ENCODE measurements around the gene FOXD4L6.
"Not testable (repeated sequence)": the region's sequence is repeated elsewhere in the genome, so short reads cannot be mapped to it uniquely, and the experiment has no call there.

Gene FOXD4L6

GRCh38 chr9:41128581-41128980 lies at the start of gene FOXD4L6:
Gene FOXD4L6, minus strand, starts transcription at chr9:41128681. Its CDS starts 298 bp downstream, at chr9:41128383.
- H3K4me3 ChIP-seq (ENCODE audit: low read depth, low read length): not testable (repeated sequence)

DNA sequence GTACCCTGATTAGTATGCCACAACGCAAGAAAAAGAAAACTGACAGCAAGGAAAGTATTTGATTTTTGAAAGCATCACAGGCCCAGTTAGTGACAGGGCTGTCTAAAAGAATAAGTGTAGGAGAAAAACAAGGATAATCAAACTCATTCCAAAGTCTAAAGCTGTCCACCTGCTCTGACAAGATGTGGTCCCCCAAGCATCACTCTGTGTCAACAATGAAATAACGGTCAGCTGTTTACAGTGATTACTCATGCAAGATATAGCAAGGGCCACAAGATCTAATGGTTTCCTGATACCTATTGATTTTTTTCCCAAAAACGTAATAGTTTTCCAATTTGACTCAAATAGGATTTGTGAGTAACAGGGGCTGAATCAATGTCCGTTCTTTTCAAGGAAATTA lies 46.5 kb upstream of the FOXD4L6 start:
- H3K4me3 ChIP-seq (ENCODE audit: low read depth, low read length): not testable (repeated sequence)

GRCh38 chr9:41150116-41150515 lies 21.6 kb upstream of the FOXD4L6 start:
- not testable (repeated sequence) for H3K4me3 ChIP-seq (ENCODE audit: low read depth, low read length)

DNA sequence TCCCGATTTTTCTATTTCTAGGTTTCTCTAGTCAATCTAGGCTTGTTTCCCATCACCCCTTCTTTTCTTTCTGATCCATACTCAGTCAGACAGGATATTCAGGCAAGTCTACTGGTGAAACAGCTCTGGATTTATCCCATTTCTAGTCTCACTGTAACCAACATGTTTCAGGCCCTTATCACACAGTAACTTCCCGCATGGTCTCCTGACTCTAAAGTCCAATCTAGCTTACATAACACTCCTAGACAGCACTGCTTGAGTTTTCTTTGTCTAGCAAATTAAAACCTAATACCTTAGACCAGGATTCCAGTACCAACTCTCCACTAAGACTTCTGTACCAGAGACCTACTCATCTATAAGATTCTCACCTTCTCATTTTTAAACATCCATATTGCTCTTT lies 13.4 kb upstream of the FOXD4L6 start:
- H3K4me3 ChIP-seq (ENCODE audit: low read depth, low read length): not testable (repeated sequence)

- H3K4me3 ChIP-seq (ENCODE audit: low read depth, low read length): not testable (repeated sequence)
These were observed 1.6 kb downstream of the FOXD4L6 start for GRCh38 chr9:41126746-41127446.

DNA sequence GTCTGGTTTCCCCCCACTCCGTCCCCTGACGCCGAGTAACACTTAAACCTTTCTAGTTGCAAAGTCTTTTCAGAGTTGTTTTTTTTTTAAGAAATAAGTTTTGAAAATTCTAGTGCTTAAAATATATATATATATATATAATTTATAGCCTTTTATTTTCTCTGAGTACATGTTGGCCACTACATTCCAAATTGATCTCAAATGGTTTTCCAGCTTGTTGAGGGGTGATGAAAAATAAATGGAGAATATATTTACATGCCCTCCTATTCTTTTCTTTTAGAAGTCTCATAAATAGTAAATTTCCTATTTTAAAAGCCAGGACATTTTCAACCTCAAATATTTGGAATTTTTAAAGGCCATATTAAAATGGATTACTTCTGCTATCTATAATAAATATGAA lies 2.5 kb downstream of the FOXD4L6 start:
- not testable (repeated sequence) for H3K4me3 ChIP-seq (ENCODE audit: low read depth, low read length)

GRCh38 chr9:41125109-41125658 lies 3.3 kb downstream of the FOXD4L6 start:
- H3K4me3 ChIP-seq (ENCODE audit: low read depth, low read length): not testable (repeated sequence)

GRCh38 chr9:41124250-41125108 lies 4.0 kb downstream of the FOXD4L6 start:
- H3K4me3 ChIP-seq (ENCODE audit: low read depth, low read length): not testable (repeated sequence)

GRCh38 chr9:41123812-41124211 lies 4.7 kb downstream of the FOXD4L6 start:
- not testable (repeated sequence) for H3K4me3 ChIP-seq (ENCODE audit: low read depth, low read length)

GRCh38 chr9:41123396-41123795 lies 5.1 kb downstream of the FOXD4L6 start:
- H3K4me3 ChIP-seq (ENCODE audit: low read depth, low read length): not testable (repeated sequence)

GRCh38 chr9:41120696-41121095 lies 7.8 kb downstream of the FOXD4L6 start:
- H3K4me3 ChIP-seq (ENCODE audit: low read depth, low read length): not testable (repeated sequence)

- not testable (repeated sequence) for H3K4me3 ChIP-seq (ENCODE audit: low read depth, low read length)
These were observed 8.8 kb downstream of the FOXD4L6 start for GRCh38 chr9:41119719-41120118.

- H3K4me3 ChIP-seq (ENCODE audit: low read depth, low read length): not testable (repeated sequence)
These were observed 9.2 kb downstream of the FOXD4L6 start for GRCh38 chr9:41119311-41119710.

DNA sequence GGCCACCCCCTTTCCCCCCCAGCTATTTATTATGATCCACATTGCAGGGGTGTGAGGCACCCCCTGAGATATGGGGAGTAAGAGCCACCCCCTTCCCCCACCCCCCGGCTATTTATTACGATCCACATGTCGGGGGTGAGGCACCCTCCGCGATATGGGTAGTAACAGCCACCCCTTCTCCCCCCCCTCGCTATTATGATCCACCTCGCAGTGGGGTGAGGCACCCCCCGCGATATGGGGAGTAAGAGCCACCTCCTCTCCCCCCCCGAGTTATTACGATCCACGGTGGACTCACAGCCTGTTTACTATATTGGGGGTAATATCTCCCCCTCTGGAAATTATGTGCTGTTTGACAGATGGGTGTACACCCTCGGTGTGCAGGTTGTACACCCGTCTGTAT lies 15.1 kb downstream of the FOXD4L6 start:
- not testable (repeated sequence) for H3K4me3 ChIP-seq (ENCODE audit: low read depth, low read length)

- H3K4me3 ChIP-seq (ENCODE audit: low read depth, low read length): not testable (repeated sequence)
These were observed 17.1 kb downstream of the FOXD4L6 start for GRCh38 chr9:41111414-41111813.

GRCh38 chr9:41110913-41111312 lies 17.6 kb downstream of the FOXD4L6 start:
- not testable (repeated sequence) for H3K4me3 ChIP-seq (ENCODE audit: low read depth, low read length)

DNA sequence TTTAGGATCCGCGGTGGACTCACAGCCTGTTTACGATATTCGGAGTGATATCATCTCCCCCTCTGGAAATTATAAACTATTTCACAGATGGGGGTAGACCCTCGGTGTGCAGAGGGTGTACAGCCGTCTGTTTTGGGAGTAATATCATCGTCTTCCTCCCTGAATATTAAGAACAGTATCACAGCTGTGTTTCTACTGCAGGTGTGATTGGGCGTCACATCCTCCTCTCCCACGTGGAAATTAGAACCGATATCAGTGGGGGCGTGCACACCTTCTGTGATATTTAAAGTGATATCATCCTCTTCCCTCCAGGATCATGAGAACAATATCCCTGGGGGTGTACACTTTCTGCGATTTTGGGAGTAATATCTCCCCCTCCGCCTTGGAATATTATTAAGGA lies 19.2 kb downstream of the FOXD4L6 start:
- not testable (repeated sequence) for H3K4me3 ChIP-seq (ENCODE audit: low read depth, low read length)

DNA sequence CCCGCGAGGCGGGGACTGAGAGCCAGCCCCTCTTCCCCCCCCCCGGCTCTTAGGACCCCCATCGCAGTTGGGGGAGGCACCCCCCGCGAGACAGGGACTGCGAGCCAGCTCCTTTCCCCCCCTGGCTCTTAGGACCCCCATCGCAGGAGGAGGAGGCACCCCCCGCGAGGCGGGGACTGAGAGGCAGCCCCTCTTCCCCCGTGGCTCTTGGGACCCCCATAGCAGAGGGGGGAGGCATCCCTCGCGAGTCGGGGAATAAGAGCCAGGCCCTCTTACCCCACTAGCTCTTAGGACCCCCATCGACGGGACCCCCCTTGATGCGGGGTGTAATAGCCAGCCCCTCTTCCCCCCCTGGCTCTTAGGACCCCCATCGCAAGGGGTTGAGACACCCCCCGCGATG lies 19.7 kb downstream of the FOXD4L6 start:
- not testable (repeated sequence) for H3K4me3 ChIP-seq (ENCODE audit: low read depth, low read length)

GRCh38 chr9:41106472-41107116 lies 21.9 kb downstream of the FOXD4L6 start:
- H3K4me3 ChIP-seq (ENCODE audit: low read depth, low read length): not testable (repeated sequence)

- H3K4me3 ChIP-seq (ENCODE audit: low read depth, low read length): not testable (repeated sequence)
These were observed 22.8 kb downstream of the FOXD4L6 start for GRCh38 chr9:41105557-41106253.
